ENCODE measurements around the gene SLC35E4.
"Not testable (repeated sequence)": the region's sequence is repeated elsewhere in the genome, so short reads cannot be mapped to it uniquely, and the experiment has no call there.

The SLC35E4 gene

GRCh38 chr22:30606455-30607299 lies 28.9 kb upstream of the SLC35E4 start, which contains the start of gene TCN2:
TSS of gene TCN2 (plus strand) at chr22:30607174. CDS start at chr22:30607332, 158 bp downstream.
- Mint-ChIP-seq H3K27ac (peak within 1 kb of the TSS; percentile 82), H3K27me3 (no peaks in the 10 kb centered on the region), H3K9me3 (no peaks in the 10 kb centered on the region), H3K4me1 (peaks cover 25% of the 10 kb centered on the region), H3K4me3 (peak within 1 kb of the TSS; percentile 99), H3K36me3 (no peaks in the 10 kb centered on the region)
- DNase-seq (ENCODE audit: low spot score in 2 of 2) (peak; percentile 11 to 19), ATAC-seq (ENCODE audit: low read depth) (peak; percentile 50)

- Mint-ChIP-seq H3K27ac (peak overlapping the region; percentile 82), H3K36me3 (no peaks in the 10 kb centered on the region), H3K9me3 (no peaks in the 10 kb centered on the region), H3K27me3 (no peaks in the 10 kb centered on the region), H3K4me3 (peak overlapping the region; percentile 99), H3K4me1 (peaks cover 23% of the 10 kb centered on the region)
- ATAC-seq (ENCODE audit: low read depth) (no peak), DNase-seq (ENCODE audit: low spot score in 2 of 2) (no peak)
These were observed 28.2 kb upstream of the SLC35E4 start for GRCh38 chr22:30607300-30607930.

GRCh38 chr22:30607939-30608338 lies 27.6 kb upstream of the SLC35E4 start:
- DNase-seq (ENCODE audit: low spot score in 2 of 2) (no peak), ATAC-seq (ENCODE audit: low read depth) (no peak)
- H3K27me3 Mint-ChIP-seq, result no peaks in the 10 kb centered on the region
- H3K9me3 Mint-ChIP-seq, result no peaks in the 10 kb centered on the region
- peaks cover 23% of the 10 kb centered on the region for H3K4me1 Mint-ChIP-seq
- no peaks in the 10 kb centered on the region for H3K36me3 Mint-ChIP-seq
- H3K27ac Mint-ChIP-seq, result no peak overlapping the region
- no peak overlapping the region for H3K4me3 Mint-ChIP-seq

- DNase-seq (ENCODE audit: low spot score in 2 of 2) (no peak), ATAC-seq (ENCODE audit: low read depth) (peak; percentile 25)
- H3K4me1 Mint-ChIP-seq, result peaks cover 23% of the 10 kb centered on the region
- H3K27me3 Mint-ChIP-seq, result peaks cover 4% of the 10 kb centered on the region
- H3K9me3 Mint-ChIP-seq, result no peaks in the 10 kb centered on the region
- no peak overlapping the region for H3K4me3 Mint-ChIP-seq
- H3K27ac Mint-ChIP-seq, result no peak overlapping the region
- H3K36me3 Mint-ChIP-seq, result no peaks in the 10 kb centered on the region
These were observed 26.1 kb upstream of the SLC35E4 start for GRCh38 chr22:30609260-30610185.

- peaks cover 23% of the 10 kb centered on the region for H3K4me1 Mint-ChIP-seq
- no peaks in the 10 kb centered on the region for H3K9me3 Mint-ChIP-seq
- ATAC-seq (ENCODE audit: low read depth) (no peak), DNase-seq (ENCODE audit: low spot score in 2 of 2) (no peak)
- H3K4me3 Mint-ChIP-seq, result no peak overlapping the region
- no peak overlapping the region for H3K27ac Mint-ChIP-seq
- peaks cover 4% of the 10 kb centered on the region for H3K27me3 Mint-ChIP-seq
- no peaks in the 10 kb centered on the region for H3K36me3 Mint-ChIP-seq
These were observed 25.3 kb upstream of the SLC35E4 start for GRCh38 chr22:30610299-30610698.

- Mint-ChIP-seq H3K4me1 (peaks cover 18% of the 10 kb centered on the region), H3K4me3 (no peak overlapping the region), H3K9me3 (no peaks in the 10 kb centered on the region), H3K27ac (no peak overlapping the region), H3K36me3 (no peaks in the 10 kb centered on the region), H3K27me3 (peaks cover 4% of the 10 kb centered on the region)
- ATAC-seq (ENCODE audit: low read depth) (no peak), DNase-seq (ENCODE audit: low spot score in 2 of 2) (no peak)
These were observed 24.4 kb upstream of the SLC35E4 start for GRCh38 chr22:30611197-30611596.

- DNase-seq (ENCODE audit: low spot score in 2 of 2) (no peak), ATAC-seq (ENCODE audit: low read depth) (no peak)
- Mint-ChIP-seq H3K27me3 (peaks cover 9% of the 10 kb centered on the region), H3K4me3 (no peak overlapping the region), H3K27ac (no peak overlapping the region), H3K9me3 (no peaks in the 10 kb centered on the region), H3K36me3 (no peaks in the 10 kb centered on the region), H3K4me1 (peaks cover 8% of the 10 kb centered on the region)
These were observed 22.8 kb upstream of the SLC35E4 start for GRCh38 chr22:30612789-30613188.

- DNase-seq (ENCODE audit: low spot score in 2 of 2) (no peak), ATAC-seq (ENCODE audit: low read depth) (no peak)
- no peak overlapping the region for H3K27ac Mint-ChIP-seq
- H3K36me3 Mint-ChIP-seq, result no peaks in the 10 kb centered on the region
- no peak overlapping the region for H3K4me3 Mint-ChIP-seq
- H3K9me3 Mint-ChIP-seq, result no peaks in the 10 kb centered on the region
- peaks cover 3% of the 10 kb centered on the region for H3K4me1 Mint-ChIP-seq
- H3K27me3 Mint-ChIP-seq, result peaks cover 9% of the 10 kb centered on the region
These were observed 21.3 kb upstream of the SLC35E4 start for GRCh38 chr22:30614268-30614667.

- Mint-ChIP-seq H3K27ac (no peak overlapping the region), H3K36me3 (no peaks in the 10 kb centered on the region), H3K4me3 (no peak overlapping the region), H3K9me3 (no peaks in the 10 kb centered on the region), H3K4me1 (no peaks in the 10 kb centered on the region), H3K27me3 (peaks cover 9% of the 10 kb centered on the region)
- ATAC-seq (ENCODE audit: low read depth) (no peak), DNase-seq (ENCODE audit: low spot score in 2 of 2) (no peak)
These were observed 20.7 kb upstream of the SLC35E4 start for GRCh38 chr22:30614879-30615278.

- Mint-ChIP-seq H3K4me3 (no peak overlapping the region), H3K4me1 (no peaks in the 10 kb centered on the region), H3K36me3 (no peaks in the 10 kb centered on the region), H3K9me3 (no peaks in the 10 kb centered on the region), H3K27ac (no peak overlapping the region), H3K27me3 (peaks cover 9% of the 10 kb centered on the region)
- DNase-seq (ENCODE audit: low spot score in 2 of 2), result no peak
- no peak for ATAC-seq (ENCODE audit: low read depth)
These were observed 20.0 kb upstream of the SLC35E4 start for GRCh38 chr22:30615543-30615954.

- Mint-ChIP-seq H3K9me3 (no peaks in the 10 kb centered on the region), H3K4me1 (no peaks in the 10 kb centered on the region), H3K4me3 (no peak overlapping the region), H3K36me3 (no peaks in the 10 kb centered on the region), H3K27ac (no peak overlapping the region), H3K27me3 (peaks cover 11% of the 10 kb centered on the region)
- DNase-seq (ENCODE audit: low spot score in 2 of 2) (no peak), ATAC-seq (ENCODE audit: low read depth) (no peak)
These were observed 17.8 kb upstream of the SLC35E4 start for GRCh38 chr22:30617819-30618218.

- not testable (repeated sequence) for H3K27ac Mint-ChIP-seq; H3K9me3 Mint-ChIP-seq; ATAC-seq (ENCODE audit: low read depth); DNase-seq (ENCODE audit: low spot score in 2 of 2); H3K27me3 Mint-ChIP-seq; H3K4me3 Mint-ChIP-seq; H3K4me1 Mint-ChIP-seq; H3K36me3 Mint-ChIP-seq
These were observed 15.7 kb upstream of the SLC35E4 start for GRCh38 chr22:30619909-30620308.

- DNase-seq (ENCODE audit: low spot score in 2 of 2), result no peak
- ATAC-seq (ENCODE audit: low read depth), result no peak
- Mint-ChIP-seq H3K4me3 (no peak overlapping the region), H3K9me3 (no peaks in the 10 kb centered on the region), H3K4me1 (no peaks in the 10 kb centered on the region), H3K27me3 (peaks cover 4% of the 10 kb centered on the region), H3K36me3 (no peaks in the 10 kb centered on the region), H3K27ac (no peak overlapping the region)
These were observed 9.2 kb upstream of the SLC35E4 start for GRCh38 chr22:30626413-30626812.

- DNase-seq (ENCODE audit: low spot score in 2 of 2) (no peak), ATAC-seq (ENCODE audit: low read depth) (no peak)
- Mint-ChIP-seq H3K4me3 (no peak overlapping the region), H3K27ac (no peak overlapping the region), H3K27me3 (peaks cover 2% of the 10 kb centered on the region), H3K9me3 (no peaks in the 10 kb centered on the region), H3K36me3 (no peaks in the 10 kb centered on the region), H3K4me1 (no peaks in the 10 kb centered on the region)
These were observed 8.1 kb upstream of the SLC35E4 start for GRCh38 chr22:30627471-30627870.
